Frontal cortex (tissue), 4 donors: ENCODE measurements around the gene THAP9. TPM values are rescaled to one million over a fixed set of nuclear protein-coding genes. Genes with fewer than 3 reads are reported as not detected.
A peak's percentile ranks its signal among the peaks of the same experiment; 100 is the strongest.
"Not testable (repeated sequence)": the region's sequence is repeated elsewhere in the genome, so short reads cannot be mapped to it uniquely, and the experiment has no call there.

Source experiments
- DNase-seq, 2 donors: peaks; one replicate each; pipeline ENCODE4 v3.0.0; 2012; ENCODE audit warnings: low spot score in 2 of 2
- FAIRE-seq: peaks from 2 replicates; lab custom pipeline; 2012; peaks lifted over from hg19 to GRCh38; lab: Jason Lieb, UNC
- total RNA-seq: library from RNA; depleted of rRNA; stranded (reverse); fragments of >200 nt; gene quantifications from one replicate; pipeline ENCODE4 v1.2.3, GENCODE V29; 2014
- donor health status: control.
- donor health status: control.
- donor health status: control.

The THAP9 gene
- 17.5 TPM for total RNA-seq

- FAIRE-seq (peak; percentile 79), DNase-seq (peak; percentile 88 to 92)
These were observed at the start of gene THAP9 for GRCh38 chr4:82900411-82901182. TSS of gene THAP9 (plus strand) at chr4:82900735. CDS start at chr4:82900803, 68 bp downstream.

GRCh38 chr4:82851318-82851717 is 49.2 kb upstream of the THAP9 start:
- FAIRE-seq (no peak), DNase-seq (no peak)

GRCh38 chr4:82851885-82852750 is 48.4 kb upstream of the THAP9 start:
- FAIRE-seq (no peak), DNase-seq (no peak)

GRCh38 chr4:82852751-82853285 is 47.7 kb upstream of the THAP9 start:
- DNase-seq (no peak), FAIRE-seq (no peak)

- DNase-seq, FAIRE-seq: not testable (repeated sequence)
These were observed 40.0 kb upstream of the THAP9 start for GRCh38 chr4:82860487-82860886.

- DNase-seq (no peak), FAIRE-seq (no peak)
These were observed 39.0 kb upstream of the THAP9 start for GRCh38 chr4:82861529-82861928.

GRCh38 chr4:82864336-82864979 is 36.1 kb upstream of the THAP9 start:
- DNase-seq (no peak), FAIRE-seq (no peak)

- DNase-seq (no peak), FAIRE-seq (peak; percentile 15)
These were observed 34.9 kb upstream of the THAP9 start for GRCh38 chr4:82865592-82865991.

- DNase-seq, FAIRE-seq: not testable (repeated sequence)
These were observed 34.5 kb upstream of the THAP9 start for GRCh38 chr4:82866033-82866432.

GRCh38 chr4:82866706-82867385 is 33.7 kb upstream of the THAP9 start:
- FAIRE-seq = no peak
- DNase-seq = no peak

- no peak for FAIRE-seq
These were observed 32.0 kb upstream of the THAP9 start for GRCh38 chr4:82868572-82868971.

GRCh38 chr4:82885410-82885809 is 15.1 kb upstream of the THAP9 start:
- DNase-seq (no peak), FAIRE-seq (no peak)

More at GRCh38 chr4:82868572-82868971, 32.0 kb upstream of the THAP9 start:
- DNase-seq = no peak

GRCh38 chr4:82886147-82886942 is 14.2 kb upstream of the THAP9 start:
- FAIRE-seq (no peak), DNase-seq (no peak)

GRCh38 chr4:82889287-82889686 is 11.2 kb upstream of the THAP9 start:
- DNase-seq (no peak), FAIRE-seq (no peak)

GRCh38 chr4:82890528-82890900 is 10.0 kb upstream of the THAP9 start:
- no peak for FAIRE-seq
- peak in 1 of 2 donors; percentile 10 for DNase-seq

GRCh38 chr4:82890901-82891706 is 9.4 kb upstream of the THAP9 start, which contains the start of gene SEC31A:
TSS of gene SEC31A (minus strand) at chr4:82891153. CDS start at chr4:82881936, 9,217 bp downstream.
- DNase-seq (peak; percentile 83 to 88), FAIRE-seq (no peak)

GRCh38 chr4:82891707-82892466 is 8.6 kb upstream of the THAP9 start:
- FAIRE-seq (no peak), DNase-seq (no peak)
